Subcutaneous adipose tissue (tissue), 4 donors: Measurements from ENCODE around the gene FN3KRP. TPM values are rescaled to one million over a fixed set of nuclear protein-coding genes. Genes with fewer than 3 reads are reported as not detected.

Experiments used
- CTCF ChIP-seq: fragments of 450-650 bp; IDR thresholded peaks from one replicate; pipeline ENCODE4 v1.5.1; 2016; ENCODE audit warnings: low read depth, mild to moderate bottlenecking, control low read depth, antibody characterized with exemption, moderate library complexity
- total RNA-seq, 4 donors: library from RNA; depleted of rRNA; stranded (reverse); fragments of >200 nt; gene quantifications; one replicate each; pipeline ENCODE4 v1.1.0, GENCODE V29; 2016

Gene FN3KRP
- total RNA-seq, 4 donors from 2014 or later = 10.0 to 23.9 (median 12.1) TPM

- TF ChIP-seq CTCF = no peak
Measured at GRCh38 chr17:82683534-82683933, 33.0 kb upstream of the FN3KRP start.

GRCh38 chr17:82684228-82684841, 32.2 kb upstream of the FN3KRP start:
- no peak for TF ChIP-seq CTCF

GRCh38 chr17:82685291-82685690, 31.2 kb upstream of the FN3KRP start:
- TF ChIP-seq CTCF = no peak

GRCh38 chr17:82686366-82687324, 29.9 kb upstream of the FN3KRP start:
- TF ChIP-seq CTCF = no peak

- no peak for TF ChIP-seq CTCF
Measured at GRCh38 chr17:82687375-82687861, 29.1 kb upstream of the FN3KRP start.

GRCh38 chr17:82687871-82688270, 28.6 kb upstream of the FN3KRP start:
- TF ChIP-seq CTCF = no peak

GRCh38 chr17:82689077-82689476, 27.4 kb upstream of the FN3KRP start:
- no peak for TF ChIP-seq CTCF
